ENCODE measurements around the gene CDK5R2.

The CDK5R2 gene

GRCh38 chr2:219001100-219001576, 41.7 kb downstream of the CDK5R2 start:
- no peak for TF ChIP-seq CTCF (IDR thresholded peaks at IDR 0.05; ENCODE audit: low read depth, low read length)
- no peak overlapping the region for H3K4me3 ChIP-seq (ENCODE audit: low read depth, low read length)

GRCh38 chr2:219001577-219002394, 42.3 kb downstream of the CDK5R2 start:
- TF ChIP-seq CTCF (IDR thresholded peaks at IDR 0.05; ENCODE audit: low read depth, low read length), result no peak
- no peak overlapping the region for H3K4me3 ChIP-seq (ENCODE audit: low read depth, low read length)

- 0 out of 2 replicates have a peak, but pooled peaks have one; percentile 10 for TF ChIP-seq CTCF (IDR thresholded peaks at IDR 0.05; ENCODE audit: low read depth, low read length)
- H3K4me3 ChIP-seq (ENCODE audit: low read depth, low read length), result no peak overlapping the region
Measured at GRCh38 chr2:219002395-219003266, 43.2 kb downstream of the CDK5R2 start.

GRCh38 chr2:219003267-219003634, 43.8 kb downstream of the CDK5R2 start:
- peak; percentile 0; the same call in 1 of the 2 replicates for TF ChIP-seq CTCF (IDR thresholded peaks at IDR 0.05; ENCODE audit: low read depth, low read length)
- H3K4me3 ChIP-seq (ENCODE audit: low read depth, low read length), result no peak overlapping the region

- no peak overlapping the region for H3K4me3 ChIP-seq (ENCODE audit: low read depth, low read length)
- no peak for TF ChIP-seq CTCF (IDR thresholded peaks at IDR 0.05; ENCODE audit: low read depth, low read length)
Measured at GRCh38 chr2:219003979-219004378, 44.5 kb downstream of the CDK5R2 start.

- no peak for TF ChIP-seq CTCF (IDR thresholded peaks at IDR 0.05; ENCODE audit: low read depth, low read length)
- H3K4me3 ChIP-seq (ENCODE audit: low read depth, low read length), result no peak overlapping the region
Measured at GRCh38 chr2:219009294-219009693, 49.8 kb downstream of the CDK5R2 start.

Data from WI38 (cell line).